HG03378 (cell line): ENCODE data around the gene KCNQ2.

Experiments
- ATAC-seq: cut with Tn5 transposase; IDR thresholded peaks from one replicate; pipeline ENCODE4 v1.9.1; 2021; ENCODE audit warnings: mild to moderate bottlenecking, moderate library complexity; ENCODE audit not compliant: unreplicated experiment

The KCNQ2 gene

GRCh38 chr20:63360850-63361518 is 111.5 kb downstream of the KCNQ2 start, which contains the start of gene CHRNA4:
CHRNA4 (minus strand) TSS chr20:63361349; CDS start chr20:63361165, 184 bp downstream.
- no peak for ATAC-seq

GRCh38 chr20:63359937-63360849 is 112.3 kb downstream of the KCNQ2 start:
- ATAC-seq: no peak

DNA sequence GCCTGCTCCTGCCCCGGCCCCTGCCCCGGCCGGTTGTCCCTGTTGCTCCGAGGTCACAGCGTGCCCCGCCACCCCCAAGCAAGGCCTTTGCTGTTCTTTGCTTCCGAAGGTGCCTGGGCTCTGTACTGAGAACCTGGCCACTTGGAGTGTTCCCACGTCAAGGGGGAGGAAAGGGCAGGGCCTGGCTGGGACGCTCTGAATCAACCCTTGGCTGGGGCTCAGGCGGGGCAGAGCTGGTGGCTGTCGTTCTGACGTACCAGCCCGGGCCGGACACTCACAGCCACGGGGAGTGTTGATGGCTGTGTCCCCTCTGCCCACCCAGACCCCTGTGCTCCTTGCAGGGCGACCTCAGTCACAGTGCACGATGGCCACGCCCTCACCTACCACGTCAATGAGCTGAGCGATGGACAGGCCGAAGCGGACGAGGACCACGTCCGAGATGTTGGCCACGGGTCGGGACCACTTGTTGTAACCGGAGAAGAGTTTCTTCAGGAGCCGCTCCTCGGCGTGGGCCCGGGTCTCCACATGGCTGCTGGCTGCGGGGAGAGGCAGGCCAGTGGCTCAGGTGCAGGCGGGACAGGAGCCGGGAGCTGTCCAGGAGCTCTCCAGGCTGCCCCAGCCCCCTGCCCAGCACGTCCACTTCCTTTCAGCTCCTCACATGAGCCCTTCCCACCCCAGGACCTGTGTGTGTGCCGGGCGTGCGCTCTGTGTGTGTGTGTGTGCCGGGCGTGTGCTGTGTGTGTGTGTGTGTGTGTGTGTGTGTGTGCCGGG is 113.1 kb downstream of the KCNQ2 start:
- no peak for ATAC-seq

- no peak for ATAC-seq
These were observed 114.2 kb downstream of the KCNQ2 start for GRCh38 chr20:63357921-63358905.

DNA sequence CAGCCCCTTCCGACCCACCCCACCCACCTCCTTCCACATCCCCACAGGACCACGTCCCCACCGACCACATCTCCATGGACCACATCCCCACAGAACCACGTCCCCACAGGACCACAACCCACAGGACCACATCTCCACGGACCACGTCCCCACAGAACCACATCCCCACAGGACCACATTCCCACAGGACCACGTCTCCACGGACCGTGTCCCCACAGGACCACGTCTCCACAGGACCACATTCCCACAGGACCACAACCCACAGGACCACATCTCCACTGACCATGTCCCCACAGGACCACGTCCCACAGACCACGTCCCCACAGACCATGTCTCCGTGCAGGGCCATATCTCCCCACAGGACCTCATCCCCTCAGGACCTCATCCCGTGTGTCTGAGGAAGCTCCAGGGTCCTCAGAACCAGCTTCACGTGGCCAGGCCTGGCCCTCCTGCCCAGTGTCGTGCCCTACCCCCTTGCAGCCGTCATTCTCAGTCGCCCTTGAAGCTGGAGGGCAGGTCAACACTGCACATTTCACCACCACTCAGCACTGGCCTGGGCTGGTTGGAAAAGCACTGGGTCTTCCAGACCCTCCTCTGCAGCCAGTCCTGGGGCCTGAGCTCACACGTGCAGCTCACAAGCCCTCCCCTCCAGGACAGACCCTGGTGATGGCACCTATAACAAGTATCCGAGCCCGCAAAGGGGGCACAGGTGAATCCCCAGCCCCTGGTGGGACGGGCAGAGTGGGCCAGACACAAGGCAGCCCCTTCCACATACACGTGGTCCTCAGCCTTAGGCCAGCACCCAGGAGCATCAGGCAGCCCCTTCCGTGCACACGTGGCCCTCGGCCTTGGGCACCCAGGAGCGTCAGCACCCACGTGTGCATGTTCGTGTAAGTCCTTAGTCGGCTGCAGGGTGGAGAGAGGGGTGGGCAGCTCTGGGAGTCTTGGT is 115.2 kb downstream of the KCNQ2 start:
- ATAC-seq: no peak

GRCh38 chr20:63356511-63356910 is 115.9 kb downstream of the KCNQ2 start:
- no peak for ATAC-seq

- ATAC-seq: no peak
These were observed 116.6 kb downstream of the KCNQ2 start for GRCh38 chr20:63355781-63356295.

GRCh38 chr20:63354636-63355350 is 117.7 kb downstream of the KCNQ2 start:
- ATAC-seq: no peak

DNA sequence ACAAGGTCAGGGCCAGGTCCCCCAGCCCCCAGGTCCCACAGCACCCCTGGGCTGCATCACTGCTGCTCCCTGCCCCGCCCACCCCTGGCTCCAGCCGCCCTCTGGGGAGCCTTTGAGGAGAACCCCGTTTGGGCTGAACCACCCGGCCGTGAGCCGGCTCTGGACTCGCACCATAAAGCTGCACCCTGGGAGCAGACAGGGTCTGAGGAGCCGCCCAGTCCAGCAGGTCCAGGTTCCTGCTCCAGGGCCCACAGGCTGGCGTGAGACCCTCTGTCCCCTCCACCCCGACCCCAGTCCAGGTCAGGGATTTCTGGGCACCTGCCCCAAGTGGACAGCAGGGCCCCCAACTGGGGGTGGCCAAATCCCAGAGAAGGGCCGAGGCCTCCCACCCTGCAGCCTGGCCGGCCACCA is 119.6 kb downstream of the KCNQ2 start:
- ATAC-seq: no peak

DNA sequence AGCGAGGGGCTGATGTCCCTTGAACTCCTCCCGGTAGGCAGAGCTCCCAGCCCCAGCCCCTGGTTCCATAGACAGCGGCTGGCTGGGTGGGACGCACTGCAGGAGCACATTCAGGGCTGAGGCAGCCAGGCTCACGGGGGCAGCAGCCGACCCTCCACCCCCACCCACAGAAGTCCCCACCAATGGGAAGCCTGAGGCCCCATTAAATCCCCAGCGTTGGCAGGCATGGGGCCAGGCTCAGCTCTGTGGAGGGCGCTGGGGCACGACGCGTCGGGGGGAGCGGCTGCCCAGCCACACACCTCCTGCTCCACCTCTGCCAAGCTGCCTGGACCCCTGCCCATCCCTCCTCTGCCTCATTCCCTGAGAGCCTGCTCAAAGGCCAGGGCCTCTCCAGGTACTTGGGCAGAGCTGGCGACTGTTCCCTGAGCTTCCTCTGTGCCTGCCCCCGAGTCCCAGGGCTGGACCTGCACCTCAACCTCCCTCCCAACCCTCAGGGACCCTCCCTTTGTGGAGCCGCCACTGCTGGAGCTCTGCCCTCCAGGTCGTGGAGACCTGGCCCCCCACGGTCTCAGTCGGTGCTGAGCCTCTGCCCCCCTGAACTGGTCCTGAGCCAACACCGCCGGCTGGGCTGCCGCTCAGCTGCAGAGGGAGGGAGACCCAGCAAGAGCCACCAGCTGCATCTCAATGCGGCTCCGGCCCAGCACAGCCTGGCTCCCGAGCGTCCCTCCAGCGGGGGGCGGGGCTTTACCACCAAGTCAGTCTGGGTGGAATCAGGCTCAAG is 120.5 kb downstream of the KCNQ2 start:
- ATAC-seq: no peak

DNA sequence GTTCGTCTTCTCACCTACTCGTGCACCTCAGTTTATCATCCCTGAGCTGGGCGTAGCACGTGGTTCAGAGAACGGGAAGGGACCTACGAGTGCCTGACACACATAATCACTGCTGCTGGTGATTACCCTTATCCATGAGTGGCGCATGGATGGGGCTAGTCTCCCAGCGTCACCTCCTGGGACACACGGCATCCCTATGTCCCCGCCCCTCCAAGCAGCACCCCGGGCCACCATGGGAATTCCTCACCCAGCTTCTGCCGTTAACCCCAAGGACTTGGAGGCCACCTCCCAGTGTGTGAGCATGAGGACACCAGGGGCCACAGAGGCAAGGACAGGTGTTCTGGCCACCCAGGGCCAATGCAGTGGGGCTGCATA is 121.1 kb downstream of the KCNQ2 start:
- ATAC-seq: no peak

DNA sequence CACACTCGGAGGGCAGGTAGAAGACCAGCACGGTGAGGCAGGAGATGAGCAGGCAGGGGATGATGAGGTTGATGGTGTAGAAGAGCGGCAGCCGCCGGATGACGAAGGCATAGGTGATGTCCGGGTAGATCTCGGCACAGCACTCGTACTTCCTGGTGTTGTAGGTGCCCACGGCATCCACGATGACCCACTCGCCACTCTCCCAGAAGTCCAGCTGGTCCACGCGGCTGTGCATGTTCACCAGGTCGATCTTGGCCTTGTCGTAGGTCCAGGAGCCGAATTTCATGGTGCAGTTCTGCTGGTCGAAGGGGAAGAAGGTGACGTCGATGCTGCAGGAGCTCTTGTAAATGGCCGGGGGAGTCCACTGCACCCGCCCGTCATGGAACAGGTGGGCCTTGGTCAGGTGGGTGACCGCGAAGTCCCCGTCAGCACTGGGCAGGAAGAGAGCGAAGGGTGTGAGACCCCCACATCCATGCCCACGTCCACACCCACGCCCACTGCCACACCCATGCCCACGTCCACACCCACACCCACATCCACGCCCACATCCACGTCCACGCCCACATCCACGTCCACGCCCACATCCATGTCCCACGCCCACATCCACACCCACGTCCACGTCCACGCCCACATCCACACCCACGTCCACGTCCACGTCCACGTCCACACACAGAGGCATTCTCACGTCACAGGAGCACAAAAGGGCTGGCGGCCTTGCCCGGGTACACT is 121.7 kb downstream of the KCNQ2 start:
- ATAC-seq: no peak
